Sigmoid colon (tissue), 7 donors: Measurements from ENCODE around the gene MACROD2. TPM values are rescaled to one million over a fixed set of nuclear protein-coding genes. Genes with fewer than 3 reads are reported as not detected.

Experiments used
- DNase-seq: peaks from one replicate; pipeline ENCODE4 v3.0.0-alpha.2; 2019
- H3K27ac ChIP-seq, 4 donors: fragments of 200-600 bp; sonication (generic); one replicate each; pipeline ENCODE4 v1.5.1; 2016 to 2019; ENCODE audit warnings: mild to moderate bottlenecking in 1 of 4
- H3K27me3 ChIP-seq, 3 donors: fragments of 200-600 bp; sonication (generic); one replicate each; pipeline ENCODE4 v1.5.1; 2019; ENCODE audit warnings: mild to moderate bottlenecking in 1 of 3
- H3K36me3 ChIP-seq, 4 donors: fragments of 200-600 bp; sonication (generic); one replicate each; pipeline ENCODE4 v1.5.1; 2016 to 2019
- H3K4me1 ChIP-seq, 4 donors: fragments of 200-600 bp; sonication (generic); one replicate each; pipeline ENCODE4 v1.5.1; 2017 to 2019
- H3K4me3 ChIP-seq, 4 donors: fragments of 200-600 bp; sonication (generic); one replicate each; pipeline ENCODE4 v1.5.1; 2017 to 2019; ENCODE audit warnings: mild to moderate bottlenecking in 2 of 4, moderate library complexity in 1 of 4
- H3K9me3 ChIP-seq, 4 donors: fragments of 200-600 bp in 3 of 4; sonication (generic) in 3 of 4; one replicate each; pipeline versions ENCODE4 v1.5.1 to v1.6.1; 2013 to 2019
- CTCF ChIP-seq, 4 experiments: fragments of 450-650 bp in 3 of 4; fragments of 200-600 bp in 1 of 4; IDR thresholded peaks; one replicate each; pipeline ENCODE4 v1.5.1; 2016 to 2019; ENCODE audit warnings: antibody characterized with exemption in 4 of 4, mild to moderate bottlenecking in 3 of 4, moderate library complexity in 2 of 4
- EP300 ChIP-seq, 4 donors: sonication (generic); formaldehyde crosslinking; IDR thresholded peaks; one replicate each; pipeline ENCODE4 v1.6.1; 2017; ENCODE audit warnings: antibody characterized with exemption in 4 of 4
- POLR2A ChIP-seq, 2 donors: fragments of 450-650 bp; IDR thresholded peaks; one replicate each; pipeline ENCODE4 v1.6.1; 2016; ENCODE audit warnings: antibody characterized with exemption in 2 of 2, mild to moderate bottlenecking in 2 of 2, moderate library complexity in 2 of 2
- POLR2AphosphoS5 ChIP-seq, 4 donors: sonication (generic); formaldehyde crosslinking; IDR thresholded peaks; one replicate each; pipeline ENCODE4 v1.6.1; 2017; ENCODE audit warnings: antibody characterized with exemption in 4 of 4
- WGBS, 2 donors: extraction: QIAGEN DNeasy Blood & Tissue Kit; methylation state at CpG; one replicate each; pipeline ENCODE4 v1.1.7; 2013; 5-methylcytosine and 5-hydroxymethylcytosine counted together
- intact Hi-C: fragments of 100-400 bp; cut with DNase I; formaldehyde crosslinking; loops from one replicate; pipeline ENCODE4 v1.15.1; 2023
- polyA plus RNA-seq, 3 donors: library from polyadenylated mRNA; stranded (reverse); fragments of 200-250 nt; gene quantifications; one replicate each; pipeline ENCODE4 v1.2.3, GENCODE V29; 2013
- total RNA-seq, 4 donors: library from RNA; depleted of rRNA; stranded (reverse); fragments of >200 nt; gene quantifications; one replicate each; pipeline ENCODE4 v1.1.0, GENCODE V29; 2016
- donor health status: healthy with polysubstance abuse.
- donor health status: Bipolar disorder and iron deficiency.
- donor health status: healthy.

MACROD2 gene
- total and polyA plus RNA-seq, 7 donors, result 1.2 to 22.4 (median 5.8) TPM

GRCh38 chr20:15220778-15221565, 1225.7 kb downstream of the MACROD2 start:
- H3K27ac ChIP-seq, result no peak overlapping the region
- TF ChIP-seq CTCF (IDR thresholded peaks at IDR 0.05), result no peak
- WGBS, 2 donors, result 88 to 90% methylated on average over 6 of the region's 6 CpGs
- intact Hi-C loops, result no loop called here
- H3K4me1 ChIP-seq, result no peaks in the 10 kb centered on the region
- H3K4me3 ChIP-seq, result no peak overlapping the region
- DNase-seq, result no peak
- H3K9me3 ChIP-seq, result no peaks in the 10 kb centered on the region
- H3K27me3 ChIP-seq, result no peaks in the 10 kb centered on the region
- H3K36me3 ChIP-seq, result no peaks in the 10 kb centered on the region

- no peak for DNase-seq
- TF ChIP-seq POLR2A (IDR thresholded peaks at IDR 0.05), result no peak
- TF ChIP-seq POLR2AphosphoS5 (IDR thresholded peaks at IDR 0.05), result no peak
- TF ChIP-seq CTCF (IDR thresholded peaks at IDR 0.05), result no peak
- TF ChIP-seq EP300 (IDR thresholded peaks at IDR 0.05), result no peak
- Histone ChIP-seq H3K9me3 (no peaks in the 10 kb centered on the region), H3K4me3 (no peak overlapping the region), H3K27me3 (no peaks in the 10 kb centered on the region), H3K36me3 (no peaks in the 10 kb centered on the region), H3K4me1 (no peaks in the 10 kb centered on the region), H3K27ac (no peak overlapping the region)
- intact Hi-C loops, result no loop called here
- WGBS, 2 donors, result 86 to 91% methylated on average over 5 of the region's 5 CpGs
These were observed 1227.4 kb downstream of the MACROD2 start for GRCh38 chr20:15222502-15223330.

GRCh38 chr20:15224199-15224598, 1228.9 kb downstream of the MACROD2 start:
- Histone ChIP-seq H3K36me3 (no peaks in the 10 kb centered on the region), H3K27ac (no peak overlapping the region), H3K4me1 (no peaks in the 10 kb centered on the region), H3K9me3 (no peaks in the 10 kb centered on the region), H3K4me3 (no peak overlapping the region), H3K27me3 (no peaks in the 10 kb centered on the region)
- TF ChIP-seq EP300 (IDR thresholded peaks at IDR 0.05) (no peak), CTCF (IDR thresholded peaks at IDR 0.05) (no peak), POLR2A (IDR thresholded peaks at IDR 0.05) (no peak), POLR2AphosphoS5 (IDR thresholded peaks at IDR 0.05) (no peak)
- no peak for DNase-seq
- intact Hi-C loops, result no loop called here
- 84 to 89% methylated on average over 2 of the region's 2 CpGs for WGBS, 2 donors

- H3K9me3 ChIP-seq, result no peaks in the 10 kb centered on the region
- H3K4me3 ChIP-seq, result no peak overlapping the region
- no peak for TF ChIP-seq CTCF (IDR thresholded peaks at IDR 0.05)
- no peak for TF ChIP-seq EP300 (IDR thresholded peaks at IDR 0.05)
- DNase-seq, result no peak
- no peaks in the 10 kb centered on the region for H3K4me1 ChIP-seq
- 78 to 84% methylated on average over 3 of the region's 3 CpGs for WGBS, 2 donors
- intact Hi-C loops, result no loop called here
- H3K36me3 ChIP-seq, result no peaks in the 10 kb centered on the region
- H3K27ac ChIP-seq, result no peak overlapping the region
- H3K27me3 ChIP-seq, result no peaks in the 10 kb centered on the region
These were observed 1231.8 kb downstream of the MACROD2 start for GRCh38 chr20:15227102-15227501.
